ENCODE measurements around the gene ZBTB46.

- TF ChIP-seq, protein P1, sequence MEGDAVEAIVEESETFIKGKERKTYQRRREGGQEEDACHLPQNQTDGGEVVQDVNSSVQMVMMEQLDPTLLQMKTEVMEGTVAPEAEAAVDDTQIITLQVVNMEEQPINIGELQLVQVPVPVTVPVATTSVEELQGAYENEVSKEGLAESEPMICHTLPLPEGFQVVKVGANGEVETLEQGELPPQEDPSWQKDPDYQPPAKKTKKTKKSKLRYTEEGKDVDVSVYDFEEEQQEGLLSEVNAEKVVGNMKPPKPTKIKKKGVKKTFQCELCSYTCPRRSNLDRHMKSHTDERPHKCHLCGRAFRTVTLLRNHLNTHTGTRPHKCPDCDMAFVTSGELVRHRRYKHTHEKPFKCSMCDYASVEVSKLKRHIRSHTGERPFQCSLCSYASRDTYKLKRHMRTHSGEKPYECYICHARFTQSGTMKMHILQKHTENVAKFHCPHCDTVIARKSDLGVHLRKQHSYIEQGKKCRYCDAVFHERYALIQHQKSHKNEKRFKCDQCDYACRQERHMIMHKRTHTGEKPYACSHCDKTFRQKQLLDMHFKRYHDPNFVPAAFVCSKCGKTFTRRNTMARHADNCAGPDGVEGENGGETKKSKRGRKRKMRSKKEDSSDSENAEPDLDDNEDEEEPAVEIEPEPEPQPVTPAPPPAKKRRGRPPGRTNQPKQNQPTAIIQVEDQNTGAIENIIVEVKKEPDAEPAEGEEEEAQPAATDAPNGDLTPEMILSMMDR (IDR thresholded peaks at IDR 0.05) = no peak
- TF ChIP-seq POLR2A (IDR thresholded peaks at IDR 0.05) = no peak
These were observed 52.2 kb downstream of the ZBTB46 start for GRCh38 chr20:63778857-63779256.
